Measurements from ENCODE around the gene CAV3. TPM values are rescaled to one million over a fixed set of nuclear protein-coding genes. Genes with fewer than 3 reads are reported as not detected.
A peak's percentile ranks its signal among the peaks of the same experiment; 100 is the strongest.

CAV3 gene
- total and polyA plus RNA-seq, 10 of the 15 experiments (the other 5 are each of a cell fraction or from before 2014, with no cell fraction given): not detected

GRCh38 chr3:8769088-8769822 lies 35.7 kb downstream of the CAV3 start, which contains the start of gene OXTR:
Gene OXTR, minus strand, starts transcription at chr3:8769613. Its CDS starts 1,426 bp downstream, at chr3:8768187.
- peak within 1 kb of the TSS; percentile 72 for H3K4me3 ChIP-seq
- peaks cover 14% of the 10 kb centered on the region; the same call in 1 of the 2 replicates for H3K4me1 ChIP-seq (ENCODE audit: control insufficient read depth, insufficient read depth, low read length)
- H2AFZ ChIP-seq (ENCODE audit: control insufficient read depth, low read depth, low read length): peak within 1 kb of the TSS; percentile 83
- no peaks in the 10 kb centered on the region for H3K27me3 ChIP-seq (replicated peaks in 1 of 2; ENCODE audit: control insufficient read depth in 2 of 2, insufficient read depth in 2 of 2, low read length in 1 of 2)
- 2% methylated on average over 50 of the region's 53 CpGs for WGBS (ENCODE audit: insufficient coverage, insufficient replicate concordance, low lambda C conversion rate, missing lambda C conversion rate)
- peak within 1 kb of the TSS; percentile 18; the same call in 1 of the 2 replicates for H3K27ac ChIP-seq (ENCODE audit: control insufficient read depth, insufficient read depth)
- RAD21 ChIA-PET (ENCODE audit: unreplicated experiment): interaction anchor here (0.6 to 2.4 kb wide), 4 partner anchors 106 to 185 kb away, joined by 3 to 10 read pairs (median 4); no protein-coding TSS in a partner anchor
- no peaks in the 10 kb centered on the region for H3K36me3 ChIP-seq (ENCODE audit: control insufficient read depth in 2 of 2, insufficient read depth in 2 of 2, low read length in 1 of 2)
- no peaks in the 10 kb centered on the region for H3K9me3 ChIP-seq (replicated peaks; ENCODE audit: control insufficient read depth, insufficient read depth, low read length)
- FAIRE-seq (peak; percentile 80), ATAC-seq (peak; percentile 83), DNase-seq (ENCODE audit: low read depth, low spot score) (no peak)
- H4K20me1 ChIP-seq (ENCODE audit: control insufficient read depth, insufficient read depth): no peaks in the 10 kb centered on the region
- intact Hi-C loops (cut with micrococcal nuclease; ENCODE audit: unreplicated experiment) (loop anchor here (1.0 to 5.0 kb wide), 3 partner anchors 87 to 188 kb away; no protein-coding TSS in a partner anchor), in situ Hi-C loops (cut with MboI) (no loop called here)
- H3K79me2 ChIP-seq (ENCODE audit: control insufficient read depth, insufficient read depth, low read length): peaks cover 4% of the 10 kb centered on the region
- H3K9ac ChIP-seq (ENCODE audit: control insufficient read depth, insufficient read depth, low read length): peak within 1 kb of the TSS; percentile 53
- no TSS peak for BruUV-seq (replicated peaks)
- CTCF ChIA-PET: interaction anchor here (0.6 to 3.2 kb wide), 50 partner anchors 8 to 480 kb away, joined by 3 to 38 read pairs (median 4); partner anchors contain the start of genes RAD18, SRGAP3 and SSUH2
- H3K4me2 ChIP-seq (ENCODE audit: control insufficient read depth, insufficient read depth): peak within 1 kb of the TSS; percentile 95
- SMC1A ChIA-PET (ENCODE audit: uncharacterized antibody, unreplicated experiment): interaction anchor here (0.6 to 2.8 kb wide), 11 partner anchors 15 to 264 kb away, joined by 3 to 8 read pairs (median 4); no protein-coding TSS in a partner anchor
- POLR2A ChIA-PET: interaction anchor here (0.6 kb wide), 1 partner anchor 104 kb away, joined by 3 read pairs; no protein-coding TSS in a partner anchor
- TF ChIP-seq NR2F1 (conservative IDR thresholded peaks at IDR 0.05) (0 out of 2 replicates have a peak, but pooled peaks have one; percentile 30), CEBPB (IDR thresholded peaks at IDR 0.05; ENCODE audit: borderline replicate concordance in 1 of 2, low read depth in 2 of 2, low read length in 2 of 2) (no peak), POLR2A (IDR thresholded peaks at IDR 0.05; ENCODE audit: low read depth, low read length) (0 out of 2 replicates have a peak, but pooled peaks have one; percentile 16), RELA (IDR thresholded peaks at IDR 0.05; ENCODE audit: borderline replicate concordance, partially characterized antibody) (peak; percentile 62), GATAD2B (conservative IDR thresholded peaks at IDR 0.05; ENCODE audit: low read depth) (peak; percentile 57; the same call in 1 of the 2 replicates), LARP7 (IDR thresholded peaks at IDR 0.05) (0 out of 2 replicates have a peak, but pooled peaks have one; percentile 59), CTCF (IDR thresholded peaks at IDR 0.05 in 2 of 3, conservative IDR thresholded peaks at IDR 0.05 in 1 of 3; ENCODE audit: control insufficient read depth in 2 of 3, extremely low read depth in 1 of 3, insufficient read depth in 1 of 3, low read depth in 3 of 3, low read length in 3 of 3) (peak; percentile 96 to 98 (median 98); a peak in 5 of 6 replicates), YY1 (IDR thresholded peaks at IDR 0.05; ENCODE audit: low read depth, low read length) (peak; percentile 69), RAD21 (IDR thresholded peaks at IDR 0.05; ENCODE audit: insufficient read depth, low read depth, low read length) (peak; percentile 70), ZNF592 (IDR thresholded peaks at IDR 0.05) (peak; percentile 43; the same call in 1 of the 2 replicates), NR2C1 (IDR thresholded peaks at IDR 0.05) (no peak), CREM (IDR thresholded peaks at IDR 0.05; ENCODE audit: low read depth) (0 out of 2 replicates have a peak, but pooled peaks have one; percentile 26), HDAC6 (IDR thresholded peaks at IDR 0.05; ENCODE audit: unreplicated experiment) (peak; percentile 66), NFYB (IDR thresholded peaks at IDR 0.05; ENCODE audit: insufficient read depth, low read depth, low read length) (no peak), SMARCA5 (IDR thresholded peaks at IDR 0.05) (peak; percentile 91), BHLHE40 (IDR thresholded peaks at IDR 0.05; ENCODE audit: borderline replicate concordance in 1 of 2, low read depth in 2 of 2, low read length in 1 of 2) (peak; percentile 27 to 61; a peak in 2 of 4 replicates), DPF2 (IDR thresholded peaks at IDR 0.05) (peak; percentile 72)
